ENCODE measurements around the gene MCF2L.

- TF ChIP-seq RARB (CRISPR knock-in tag; IDR thresholded peaks at IDR 0.05) (no peak), ZNF565 (CRISPR knock-in tag; conservative IDR thresholded peaks at IDR 0.05; ENCODE audit: low read depth) (no peak), PATZ1 (CRISPR knock-in tag; IDR thresholded peaks at IDR 0.05; ENCODE audit: borderline replicate concordance) (no peak), CSDC2 (CRISPR knock-in tag; IDR thresholded peaks at IDR 0.05) (no peak)
Observed at GRCh38 chr13:113047587-113047986, 78.6 kb downstream of the MCF2L start.
